T-helper 2 cell (primary cell): ENCODE measurements around the gene CALCA.
"Not testable (repeated sequence)": the region's sequence is repeated elsewhere in the genome, so short reads cannot be mapped to it uniquely, and the experiment has no call there.

ENCODE experiments used
- DNase-seq, 5 experiments: peaks; one replicate each; pipeline versions ENCODE4 v3.0.0 to v3.0.0-alpha.2; 2012 to 2022
- total RNA-seq, 2 donors: gene quantifications; one replicate each; lab custom pipeline; 2026; lab: John Stamatoyannopoulos, UW

The CALCA gene, protein sequence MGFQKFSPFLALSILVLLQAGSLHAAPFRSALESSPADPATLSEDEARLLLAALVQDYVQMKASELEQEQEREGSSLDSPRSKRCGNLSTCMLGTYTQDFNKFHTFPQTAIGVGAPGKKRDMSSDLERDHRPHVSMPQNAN
- 0 reads per million in 2 donors for total RNA-seq

DNA sequence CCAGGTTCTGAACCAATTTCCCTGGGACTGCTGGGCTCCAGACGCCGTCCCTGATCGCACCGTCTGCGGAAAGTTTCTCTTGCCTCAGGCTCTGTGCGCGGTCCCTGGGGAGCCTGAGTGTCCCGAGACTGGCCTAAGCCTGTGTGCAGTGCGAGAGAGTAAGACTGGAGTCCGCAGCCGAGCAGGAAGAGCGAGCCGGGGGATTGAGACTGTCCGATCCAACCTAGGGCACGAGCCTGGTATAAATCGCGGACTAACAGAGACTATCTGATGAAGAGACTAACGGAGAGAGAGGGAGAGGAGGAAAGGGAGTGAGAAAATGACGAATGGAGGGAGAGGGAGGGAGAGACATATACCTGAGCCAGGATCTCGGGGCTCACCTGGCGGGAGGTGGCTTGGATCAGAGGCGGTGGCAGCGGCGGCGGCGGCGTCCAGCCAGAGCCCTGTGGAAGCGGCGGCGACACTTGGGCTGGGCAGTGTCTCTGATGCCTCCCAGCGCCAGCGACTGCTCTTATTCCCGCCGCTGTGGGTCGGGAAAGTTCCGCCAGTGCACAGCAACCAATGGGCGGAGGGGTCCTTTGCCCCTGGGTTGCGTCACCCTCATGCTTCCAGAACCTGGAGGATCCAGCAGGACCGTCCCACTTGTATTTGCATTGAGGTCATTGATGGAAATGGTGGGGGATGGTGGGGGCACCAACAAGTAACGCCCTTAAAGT, at the start of gene CALCA:
CALCA (minus strand) TSS at position 487 of the 716 bp plus-strand sequence. CDS start 1,159 bp downstream, outside the sequence.
- no peak for DNase-seq

DNA sequence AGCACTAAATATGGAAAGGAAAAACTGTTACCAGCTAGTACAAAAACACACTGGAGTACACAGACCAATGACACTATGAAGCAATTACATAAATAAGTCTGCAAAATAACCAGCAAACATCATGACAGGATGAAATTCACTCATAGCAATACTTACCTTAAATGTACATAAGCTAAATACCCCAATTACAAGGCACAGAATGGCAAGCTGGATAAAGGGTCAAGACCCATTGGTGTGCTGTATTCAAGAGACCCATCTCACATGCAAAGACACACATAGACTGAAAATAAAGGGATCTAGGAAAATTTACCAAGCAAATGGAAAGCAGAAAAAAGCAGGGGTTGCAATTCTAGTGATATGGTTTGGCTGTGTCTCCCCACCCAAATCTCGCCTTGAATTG, 44.0 kb upstream of the CALCA start:
- DNase-seq: no peak

DNA sequence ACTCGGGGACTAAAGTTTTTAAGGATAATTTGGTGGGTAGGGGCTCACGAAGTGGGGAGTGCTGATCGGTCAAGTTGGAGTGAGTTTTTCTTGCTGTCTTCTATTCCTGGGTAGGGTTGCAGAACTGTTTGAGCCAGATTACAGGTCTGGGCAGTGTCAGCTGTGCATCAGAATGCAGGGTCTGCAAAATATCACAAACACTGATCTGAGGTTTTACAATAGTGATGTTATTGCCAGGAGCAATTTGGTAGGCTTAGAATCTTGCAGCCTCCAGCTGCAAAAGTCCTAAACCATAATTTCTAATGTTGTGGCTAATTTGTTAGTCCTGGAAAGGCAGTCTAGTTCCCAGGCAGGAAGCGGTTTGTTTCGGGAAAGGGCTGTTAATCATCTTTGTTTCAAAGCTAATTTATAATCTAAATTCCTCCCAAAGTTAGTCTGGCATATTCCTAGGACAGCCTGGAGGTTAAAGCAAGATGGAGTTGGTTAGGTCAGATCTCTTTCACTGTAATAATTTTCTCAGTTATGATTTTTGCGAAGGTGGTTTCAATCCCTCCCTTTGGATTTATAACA, 39.7 kb upstream of the CALCA start:
- DNase-seq: no peak

DNA sequence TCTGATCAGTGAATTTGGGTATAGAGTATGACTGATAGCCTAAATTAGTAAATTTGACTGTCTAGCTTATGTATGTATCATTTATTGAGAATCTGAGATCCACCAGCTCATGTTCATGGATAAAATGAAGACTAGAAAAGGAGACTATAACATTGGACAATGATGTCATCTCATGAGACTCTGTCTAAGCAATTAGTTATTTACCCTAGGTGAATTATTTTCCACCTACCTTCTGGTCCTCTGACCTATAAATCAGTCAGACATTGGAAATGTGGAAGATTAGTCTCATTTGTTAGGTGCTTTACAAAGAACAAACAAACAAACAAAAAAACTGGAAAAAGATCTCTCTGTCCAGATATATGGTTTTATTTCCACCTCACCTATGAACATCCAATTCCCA, 38.7 kb upstream of the CALCA start:
- no peak for DNase-seq

DNA sequence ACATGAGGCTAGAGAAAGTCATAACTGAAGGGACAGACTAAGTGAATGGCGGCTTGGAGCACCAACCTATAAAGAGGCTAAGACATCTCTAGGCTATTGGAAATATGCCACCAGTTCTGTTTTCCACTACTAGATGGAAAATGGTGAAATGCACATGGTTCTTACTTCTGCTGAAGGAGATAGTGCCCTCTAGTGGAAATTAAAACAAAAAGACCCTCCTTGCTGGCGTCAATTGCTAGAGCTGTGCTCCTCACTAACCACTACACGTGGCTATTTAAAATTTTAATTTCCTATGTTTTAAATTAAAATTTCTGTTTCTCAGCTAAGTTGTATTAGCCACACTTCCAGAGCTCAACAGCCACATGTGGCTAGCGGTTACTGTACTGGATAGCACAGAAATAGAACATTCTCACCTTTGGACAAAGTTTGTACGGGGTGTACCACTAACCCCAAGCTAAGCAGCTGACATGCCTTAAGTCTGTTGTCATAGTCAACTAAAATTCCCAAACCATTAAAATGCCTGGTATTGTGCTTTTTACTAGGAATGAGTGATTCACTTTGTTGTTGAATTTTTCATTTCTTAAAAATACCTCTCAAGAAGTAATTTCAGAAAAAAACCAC, 34.1 kb upstream of the CALCA start:
- DNase-seq: peak in 2 of 5 experiments; percentile 7 to 58

DNA sequence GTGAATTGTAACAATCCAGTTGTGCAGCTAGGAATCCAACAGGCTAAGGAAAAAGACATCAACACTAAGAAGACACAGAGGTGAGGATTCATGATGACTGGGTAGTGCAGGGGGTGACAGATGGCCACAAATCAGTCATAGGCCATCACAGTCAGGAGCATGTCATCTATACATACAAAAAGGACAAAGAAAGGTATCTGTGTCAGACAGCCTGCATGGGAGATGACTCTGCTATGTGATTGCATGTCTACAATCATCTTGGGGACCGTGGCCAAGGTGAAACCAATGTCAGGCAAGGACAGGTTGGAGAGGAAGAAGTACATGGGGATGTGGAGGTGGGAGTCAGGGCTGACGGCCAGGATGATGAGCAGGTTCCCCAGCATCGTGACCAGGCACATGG, 16.0 kb upstream of the CALCA start:
- DNase-seq: not testable (repeated sequence)

DNA sequence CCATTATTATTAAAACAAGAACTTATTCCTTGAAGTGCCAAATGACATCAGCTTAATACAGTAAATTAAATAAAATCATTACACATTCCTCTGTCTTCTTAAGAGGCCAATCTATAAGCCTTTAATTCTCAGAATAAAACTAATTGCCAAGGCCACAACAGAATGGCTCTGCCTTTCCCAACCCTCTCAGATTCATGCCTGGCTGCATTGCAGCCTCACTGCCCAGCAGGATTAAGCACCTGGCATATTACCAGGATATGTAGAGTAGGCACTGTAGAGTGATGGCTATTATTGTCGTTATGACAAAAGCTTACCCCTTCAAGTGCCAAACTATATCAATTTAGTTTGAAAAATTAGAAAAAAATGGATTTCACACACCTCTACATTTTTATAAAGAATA, 9.4 kb upstream of the CALCA start:
- no peak for DNase-seq

DNA sequence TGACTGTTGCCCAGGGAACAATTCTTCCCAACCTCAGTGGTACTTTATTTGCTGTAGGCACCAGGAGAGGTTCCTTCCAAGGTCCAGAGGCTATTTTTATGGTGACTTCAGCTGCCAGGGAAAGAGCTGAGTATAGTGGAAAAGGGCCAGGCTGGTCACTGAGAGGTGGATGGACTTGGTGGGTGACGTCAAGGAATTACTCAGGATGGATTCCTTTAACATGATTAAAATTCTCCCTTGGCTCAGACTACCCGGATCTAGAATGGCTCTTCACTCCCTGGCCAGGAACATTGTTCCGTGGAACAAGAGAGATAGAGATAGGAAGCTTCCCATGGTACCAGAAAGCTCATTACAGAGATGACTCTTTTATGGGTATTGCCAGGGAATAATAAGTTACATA, 8.7 kb upstream of the CALCA start:
- DNase-seq: no peak

DNA sequence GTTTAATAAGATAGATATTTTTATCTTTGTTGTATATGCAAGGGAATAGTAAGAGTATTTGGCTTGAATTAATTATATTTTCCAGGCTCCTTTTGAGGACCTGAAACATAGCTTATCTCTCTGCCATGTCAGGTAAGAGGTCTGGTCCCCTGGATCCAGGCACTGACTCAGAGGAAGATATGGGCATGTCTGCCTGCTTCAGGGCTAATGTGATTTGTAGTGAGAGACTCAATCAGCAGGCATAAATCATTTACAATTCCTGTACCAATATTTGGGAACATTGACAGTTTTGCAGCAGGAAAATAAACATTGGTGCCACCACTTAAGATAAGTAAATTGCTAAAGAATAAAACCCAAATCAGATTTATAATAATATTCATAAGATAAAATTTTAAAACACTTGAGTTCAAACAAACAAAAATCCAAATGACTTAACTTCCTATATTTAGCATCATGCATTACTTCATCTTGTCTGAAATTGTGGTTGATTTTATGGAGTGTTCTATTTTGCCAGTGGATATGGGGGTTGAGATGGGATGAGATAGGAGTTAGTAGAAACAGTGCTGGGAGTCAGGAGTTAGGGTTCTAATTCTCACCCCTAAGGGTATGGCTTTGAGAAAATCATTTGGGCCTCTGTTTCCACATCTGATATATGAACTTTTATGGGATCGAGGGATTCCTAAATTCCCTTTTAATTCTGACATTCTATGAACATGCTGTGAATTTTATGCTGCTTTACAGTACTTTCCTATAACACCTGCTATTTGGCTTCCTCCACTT, 5.1 kb upstream of the CALCA start:
- DNase-seq: no peak

DNA sequence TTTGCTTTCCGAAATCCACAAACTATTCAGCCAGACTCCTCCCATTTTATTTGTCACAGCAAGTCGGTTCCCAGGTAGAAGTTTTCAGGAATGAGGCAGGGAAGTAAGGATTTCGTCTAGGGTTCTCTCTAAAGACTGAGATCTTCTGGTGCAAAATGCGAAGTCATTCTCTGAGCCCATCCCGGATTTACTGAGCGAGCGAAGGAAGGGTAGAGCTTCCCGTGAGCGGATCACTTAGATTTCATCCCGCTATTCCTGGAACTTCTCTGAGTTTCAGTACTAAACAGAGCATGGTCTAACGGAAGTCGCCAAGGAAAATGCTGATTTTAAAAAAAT, 3.1 kb upstream of the CALCA start:
- DNase-seq: no peak

DNA sequence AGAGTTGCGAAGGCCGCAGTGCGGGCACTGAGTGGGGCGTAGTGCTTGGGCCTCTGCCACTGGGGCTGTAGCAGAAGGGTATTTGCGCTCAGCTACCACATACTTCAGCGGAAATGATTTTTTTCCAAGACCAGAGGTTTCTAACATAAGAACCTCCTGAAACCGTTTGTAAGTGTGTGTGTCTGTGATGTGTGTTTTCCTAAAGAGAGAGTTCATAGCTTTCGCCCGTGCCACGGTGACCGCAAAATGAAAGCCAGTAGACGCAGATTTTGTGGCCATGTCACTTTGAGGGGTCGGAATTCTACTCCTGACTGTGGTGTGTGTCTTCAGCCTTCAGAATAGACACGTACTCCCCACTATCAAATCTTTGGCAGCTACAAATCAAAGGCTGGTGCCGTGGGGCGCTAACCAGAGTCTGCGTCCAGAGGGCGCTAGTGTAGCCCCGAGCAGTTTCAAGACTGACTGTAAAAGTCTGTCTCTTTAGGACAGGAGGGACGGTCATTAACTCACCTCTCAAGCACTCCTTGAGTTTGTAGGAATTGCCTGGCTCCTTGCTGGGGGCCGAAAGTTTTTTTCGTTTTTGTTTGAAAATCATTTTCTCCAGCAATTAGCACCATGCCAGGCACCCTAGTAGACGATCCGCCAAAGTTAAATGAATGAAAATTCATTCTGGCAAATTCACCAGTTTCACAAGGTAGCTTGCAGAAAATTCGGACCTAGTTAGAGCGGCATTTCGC, 2.5 kb upstream of the CALCA start:
- DNase-seq: peak in 4 of 5 experiments; percentile 13 to 68 (median 27)

DNA sequence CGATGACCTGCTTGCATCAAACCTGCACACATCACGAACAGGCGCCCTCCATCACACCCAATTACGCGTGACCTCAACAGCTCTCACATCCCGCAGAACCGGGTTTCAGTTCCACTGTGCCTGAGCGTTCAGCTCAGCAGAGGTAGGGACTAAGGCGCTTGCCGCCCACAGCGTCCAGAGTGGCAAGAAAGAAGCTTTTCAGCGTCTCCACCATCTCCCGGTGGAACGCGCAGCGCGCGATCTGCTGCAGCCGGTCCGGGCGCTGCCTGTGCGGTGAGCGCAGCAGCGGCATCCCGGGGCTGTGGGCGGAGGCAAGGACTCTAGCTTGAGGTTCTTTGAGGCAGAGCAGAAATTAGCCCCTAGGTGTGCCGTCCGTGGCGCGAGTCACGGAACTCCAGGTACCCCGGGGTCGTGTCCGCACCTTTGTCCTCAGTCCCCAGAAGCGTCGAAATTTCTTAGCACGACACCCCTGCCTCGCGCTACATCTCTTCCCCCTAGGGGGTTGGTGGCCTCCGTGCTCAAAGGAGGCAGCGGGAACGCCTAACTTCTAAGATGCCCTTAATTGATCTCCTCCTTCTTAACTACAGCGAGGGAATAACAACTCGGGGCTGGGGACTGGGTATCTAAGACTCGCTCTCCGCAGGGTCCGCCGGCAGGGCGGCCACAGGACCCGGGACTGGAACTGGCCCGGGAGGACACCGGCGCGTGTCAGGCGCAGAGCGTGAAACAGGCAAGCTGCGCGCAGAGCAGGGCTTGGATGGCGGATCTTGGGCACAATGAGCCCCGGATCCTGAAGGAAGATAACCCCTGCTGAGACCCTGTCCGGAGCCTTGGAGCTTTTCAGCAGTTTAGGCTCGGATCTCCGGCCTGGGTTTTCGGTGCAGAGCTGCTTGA, 1.7 kb upstream of the CALCA start:
- peak in 2 of 5 experiments; percentile 8 to 49 for DNase-seq

DNA sequence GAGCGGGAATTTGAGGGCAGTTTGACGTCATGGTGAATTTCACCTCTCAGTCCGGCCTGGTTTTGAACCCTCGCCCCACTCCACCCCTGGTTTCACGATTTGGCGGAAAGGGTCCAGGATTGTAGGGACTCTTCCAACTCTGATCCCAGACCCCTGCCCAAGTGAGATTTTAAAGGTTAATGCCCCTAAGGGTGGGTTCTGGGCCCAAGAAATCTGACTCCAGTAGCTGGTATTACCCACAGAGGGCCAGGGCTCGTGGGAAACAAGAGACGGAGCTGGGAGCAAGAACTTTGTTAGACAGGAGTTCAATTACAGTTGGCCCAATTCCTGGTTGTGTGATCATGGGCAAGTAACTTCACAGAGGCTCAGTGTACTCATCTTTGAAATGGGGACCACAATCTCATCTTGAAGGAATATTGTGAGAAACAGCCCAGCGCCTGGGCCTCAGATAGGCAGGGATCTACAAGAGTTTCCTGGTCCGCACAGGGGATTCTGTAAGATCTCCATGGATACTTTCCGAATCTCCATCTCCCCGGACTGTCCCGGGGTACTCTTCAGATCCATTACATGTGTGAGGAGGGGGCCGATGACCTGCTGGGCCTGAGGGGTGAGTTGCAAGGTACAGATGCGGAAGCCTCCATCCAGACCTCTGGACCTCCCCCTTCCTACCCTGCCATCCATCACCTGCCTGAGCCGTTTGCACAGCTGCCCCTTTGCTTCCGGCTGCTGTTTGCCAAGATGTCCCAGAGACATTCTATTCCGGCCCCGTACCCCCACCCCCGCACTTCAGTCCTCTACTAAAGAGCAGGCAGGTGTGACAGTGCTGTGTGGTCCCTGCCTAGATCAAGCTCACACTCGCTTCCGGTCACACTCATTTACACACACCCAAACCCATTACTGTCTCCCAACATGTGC, 687 bp upstream of the CALCA start:
- DNase-seq: no peak

DNA sequence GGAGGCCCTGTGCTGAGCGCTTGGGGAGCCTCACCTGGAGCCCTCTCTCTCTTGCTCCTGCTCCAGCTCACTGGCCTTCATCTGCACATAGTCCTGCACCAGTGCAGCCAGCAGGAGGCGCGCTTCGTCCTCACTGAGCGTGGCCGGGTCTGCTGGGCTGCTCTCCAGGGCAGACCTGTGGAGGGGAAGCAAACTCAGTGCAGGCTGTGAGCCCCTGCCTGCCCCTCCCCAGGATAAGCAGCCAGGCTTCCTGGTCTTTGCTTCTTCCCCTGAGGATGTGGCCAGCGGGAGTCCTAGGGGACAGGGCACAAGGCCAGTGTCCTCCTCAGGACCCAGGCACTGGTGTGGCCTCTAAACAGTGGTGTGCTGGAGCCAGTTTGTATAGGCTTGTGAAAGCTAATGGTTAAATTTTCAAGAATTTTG, 2.2 kb downstream of the CALCA start:
- DNase-seq: peak in 2 of 5 experiments; percentile 33 to 56

DNA sequence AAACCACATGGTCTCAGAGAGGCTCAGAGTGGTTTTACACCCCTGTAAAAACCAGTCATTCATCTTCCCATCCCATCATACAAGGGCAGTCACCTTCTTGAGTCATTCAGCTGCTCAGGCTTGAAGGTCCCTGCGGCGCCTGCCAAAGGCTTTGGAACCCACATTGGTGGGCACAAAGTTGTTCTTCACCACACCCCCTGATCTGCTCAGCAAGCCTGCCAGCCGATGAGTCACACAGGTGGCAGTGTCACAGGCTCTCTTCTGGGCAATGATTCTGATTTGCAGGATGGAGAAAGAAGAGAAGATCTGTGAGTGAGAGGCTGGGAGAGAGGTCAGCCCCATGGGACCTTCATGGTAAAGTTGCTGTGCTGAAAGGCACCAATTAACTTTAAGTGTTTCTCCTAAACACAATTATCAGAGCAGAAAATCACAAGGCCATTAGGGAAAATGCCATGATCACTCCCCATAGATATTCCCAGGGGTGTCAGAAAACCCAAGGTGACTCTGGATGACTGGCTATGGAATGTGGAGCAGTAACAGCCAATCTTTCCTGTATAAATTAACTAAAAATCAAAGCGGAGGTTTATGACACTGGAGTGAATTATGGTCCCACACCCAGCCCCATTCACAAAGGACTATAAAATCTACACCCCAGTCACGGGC, 4.4 kb downstream of the CALCA start:
- DNase-seq: no peak

DNA sequence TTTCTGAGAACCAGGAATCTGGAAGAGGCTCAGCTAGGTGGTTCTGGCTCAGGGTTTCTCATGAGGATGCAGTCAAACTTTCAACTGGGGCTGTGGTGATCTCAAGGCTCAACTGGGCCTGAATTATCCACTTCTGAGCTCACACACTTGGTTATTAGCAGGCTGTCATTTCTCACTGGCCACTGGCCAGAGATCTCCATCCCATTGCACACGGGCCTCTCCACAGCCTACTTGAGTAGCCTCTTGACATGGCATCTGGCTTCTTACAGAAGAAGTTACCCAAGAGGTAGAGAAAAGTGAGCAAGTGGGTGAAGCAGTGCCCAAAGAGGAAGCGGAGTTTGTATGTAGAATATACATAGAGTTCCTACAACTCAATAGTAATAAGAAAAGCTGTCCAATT, 16.0 kb downstream of the CALCA start:
- no peak for DNase-seq

DNA sequence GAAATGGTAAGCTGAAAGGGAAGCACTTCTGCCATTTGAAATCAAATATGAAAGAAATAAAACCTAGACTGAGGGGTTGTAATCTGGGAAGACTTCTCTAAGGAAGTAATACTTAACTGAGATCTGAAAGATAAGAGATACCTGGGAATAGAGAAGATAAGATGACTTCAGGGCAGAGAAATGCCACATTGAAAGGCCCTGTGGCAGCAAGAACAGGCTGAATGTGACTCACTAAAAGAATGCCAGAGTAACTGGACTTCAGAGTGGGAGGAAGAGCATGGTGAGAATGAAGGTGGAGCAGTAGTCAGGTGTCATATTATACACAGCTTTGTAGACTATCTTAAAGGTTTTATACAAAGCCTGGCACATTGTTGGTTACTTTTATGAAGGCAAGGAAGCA, 17.6 kb downstream of the CALCA start:
- DNase-seq: no peak

DNA sequence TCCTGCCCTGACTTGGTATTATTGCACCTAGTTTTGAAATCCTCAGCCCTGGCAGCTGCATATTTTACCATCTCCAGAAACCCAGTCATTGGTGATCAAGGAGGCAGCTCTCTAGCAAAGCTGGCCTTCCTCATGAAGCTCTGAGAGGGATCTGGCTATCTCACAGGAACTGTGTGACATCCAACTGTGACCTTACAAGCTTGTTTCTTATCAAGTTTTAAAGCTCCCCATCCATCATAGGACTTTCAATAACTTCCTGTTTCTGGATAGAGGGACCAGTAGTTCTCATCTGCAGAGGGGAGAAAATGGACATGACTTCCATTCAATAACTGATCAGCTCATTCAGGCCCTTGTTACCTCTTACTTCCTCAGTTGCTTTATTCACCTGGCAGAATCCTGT, 18.2 kb downstream of the CALCA start:
- DNase-seq: no peak

DNA sequence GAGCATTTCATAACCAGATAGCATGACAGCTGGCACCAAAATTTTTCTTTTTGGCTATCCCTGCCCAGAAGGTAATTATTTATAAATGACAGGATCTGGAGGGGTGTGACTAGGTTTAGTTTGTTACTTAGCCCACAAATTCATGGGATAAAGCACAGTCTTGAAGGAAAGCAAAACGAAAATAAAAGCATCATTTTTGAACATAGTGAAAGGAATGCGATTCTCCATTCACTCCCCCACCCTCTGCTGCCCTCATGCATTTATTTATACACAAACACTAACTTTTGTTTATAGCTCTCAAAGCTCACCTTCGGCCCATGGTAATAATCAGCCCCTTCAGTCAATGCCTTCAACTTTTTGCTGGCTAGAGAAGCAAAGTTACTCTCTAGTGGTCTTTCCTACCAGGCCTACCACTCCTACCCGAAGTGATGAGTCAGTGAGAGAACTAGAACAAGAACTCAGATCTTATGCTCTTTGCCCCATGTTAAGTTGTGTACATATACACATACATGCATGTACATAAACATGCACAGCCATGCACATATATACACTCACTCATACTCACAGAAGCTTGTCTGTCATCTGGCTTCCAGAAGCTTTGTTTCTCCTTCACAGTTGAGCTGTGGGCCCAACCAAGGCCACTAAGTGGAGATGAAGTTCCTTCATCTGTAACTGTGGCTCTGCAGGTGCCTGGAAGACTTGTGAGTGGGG, 22.6 kb downstream of the CALCA start:
- DNase-seq: no peak
